Activated T-helper 1 cell treated with anti-CD3 and anti-CD28 coated beads, Interleukin-12 subunit alpha, Interleukin-12 subunit beta, Interleukin-2, Interleukin-4 antibody, amounts not matched to agents 30 ng/mL and 10 ng/mL and 1 ng/mL, durations not matched to agents 14 hours and 24 hours and 36 hours (primary cell): Measurements from ENCODE around the gene TSFM. TPM values are rescaled to one million over a fixed set of nuclear protein-coding genes. Genes with fewer than 3 reads are reported as not detected.

ENCODE experiments used
- DNase-seq: peaks from one replicate; pipeline ENCODE4 v3.0.0; 2021; ENCODE audit warnings: low spot score
- H3K27ac Mint-ChIP-seq: one replicate; pipeline ENCODE4 v1.8.0; 2021; ENCODE audit warnings: mild to moderate bottlenecking, mixed read lengths
- H3K27me3 Mint-ChIP-seq: one replicate; pipeline ENCODE4 v1.8.0; 2022; ENCODE audit warnings: mild to moderate bottlenecking, moderate library complexity, mixed read lengths; ENCODE audit not compliant: insufficient read depth
- H3K36me3 Mint-ChIP-seq: one replicate; pipeline ENCODE4 v1.8.0; 2021; ENCODE audit warnings: low read depth, mixed read lengths
- H3K4me1 Mint-ChIP-seq: one replicate; pipeline ENCODE4 v1.8.0; 2021; ENCODE audit warnings: low read depth, mixed read lengths
- H3K4me3 Mint-ChIP-seq: one replicate; pipeline ENCODE4 v1.8.0; 2021; ENCODE audit warnings: mild to moderate bottlenecking, moderate library complexity, mixed read lengths
- H3K9me3 Mint-ChIP-seq: one replicate; pipeline ENCODE4 v1.8.0; 2021; ENCODE audit warnings: mixed read lengths
- intact Hi-C: fragments of 100-400 bp; cut with micrococcal nuclease; formaldehyde crosslinking; loops from one replicate; pipeline ENCODE4 v1.15.1; 2024
- total RNA-seq: library from RNA; stranded (reverse); gene quantifications from 2 replicates; pipeline ENCODE4 v1.2.3, GENCODE V29; 2022

TSFM gene
- total RNA-seq, 1 donor from 2014 or later, result 63.5 TPM

DNA sequence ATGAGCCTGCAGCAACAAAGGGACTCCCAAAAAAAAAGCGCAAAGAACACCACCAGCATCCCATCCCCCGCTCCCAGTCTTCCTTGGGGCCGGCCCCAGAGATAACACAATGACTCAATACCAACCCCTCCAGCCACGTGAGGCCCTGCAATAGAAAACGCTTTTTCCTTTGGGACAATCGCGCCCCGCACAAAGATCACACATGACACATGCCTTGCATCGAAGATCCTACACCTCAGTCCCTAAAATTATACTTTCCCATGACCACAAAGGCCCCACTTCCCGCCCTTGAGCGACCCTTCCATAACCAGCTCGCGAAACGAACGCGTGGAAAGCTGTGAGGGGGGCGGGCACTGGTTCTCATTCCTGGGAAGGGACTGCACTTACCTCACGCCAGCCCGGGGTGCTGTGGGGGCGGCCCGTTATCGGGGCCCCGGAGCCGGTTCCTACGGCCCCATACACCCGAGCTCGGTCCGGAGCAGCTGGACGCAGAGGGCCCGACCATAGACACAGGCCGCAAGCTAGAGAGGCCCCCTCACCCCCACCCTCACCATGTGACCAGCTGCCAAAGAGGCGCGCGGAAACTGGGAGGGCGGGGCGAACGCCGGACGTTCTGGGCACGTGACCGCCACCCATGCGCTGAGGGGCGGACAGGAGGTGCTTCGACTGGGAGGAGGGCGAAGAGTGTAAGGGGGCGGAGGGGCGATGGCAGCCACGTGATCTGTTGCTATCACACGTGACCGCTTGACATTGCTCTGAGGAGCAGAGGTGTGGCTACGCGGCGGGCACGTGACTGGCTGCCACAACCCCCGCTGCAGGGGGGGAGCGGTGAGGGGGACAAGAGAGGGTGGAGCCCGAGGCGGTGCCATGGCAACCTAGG, 30.6 kb upstream of the TSFM start, which contains the start of gene CDK4:
CDK4 (minus strand) TSS at position 523 of the 880 bp plus-strand sequence. CDS start 593 bp downstream, outside the sequence.
- H3K27ac Mint-ChIP-seq, result peak within 1 kb of the TSS; percentile 95
- peaks cover 34% of the 10 kb centered on the region for H3K36me3 Mint-ChIP-seq
- intact Hi-C loops, result loop anchor here (1.0 to 10.0 kb wide), 11 partner anchors 8 to 1825 kb away; partner anchors contain the start of genes BAZ2A, CTDSP2, EEF1AKMT3 and MBD6
- no peaks in the 10 kb centered on the region for H3K9me3 Mint-ChIP-seq
- peak; percentile 98 for DNase-seq
- peaks cover 3% of the 10 kb centered on the region for H3K27me3 Mint-ChIP-seq
- H3K4me1 Mint-ChIP-seq, result peaks cover 67% of the 10 kb centered on the region
- H3K4me3 Mint-ChIP-seq, result peak within 1 kb of the TSS; percentile 94

DNA sequence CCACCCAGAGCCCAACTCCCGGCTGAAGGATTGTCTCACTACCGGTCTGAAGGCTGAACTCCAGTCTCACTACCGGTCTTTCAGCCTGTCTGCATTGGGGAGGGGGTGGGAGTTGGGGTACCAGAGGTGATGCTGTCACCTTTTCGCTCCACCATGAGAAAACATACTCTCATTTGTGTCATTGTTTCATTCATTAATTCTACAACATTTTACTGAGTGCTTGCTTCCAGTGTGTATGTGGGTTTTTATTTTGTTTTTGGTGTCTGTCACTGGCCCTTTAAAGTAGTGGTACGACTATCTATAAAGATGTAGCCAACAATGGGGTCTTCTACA, 30.0 kb upstream of the TSFM start:
- H3K36me3 Mint-ChIP-seq, result peaks cover 29% of the 10 kb centered on the region
- H3K27ac Mint-ChIP-seq, result peak overlapping the region; percentile 95
- no peaks in the 10 kb centered on the region for H3K9me3 Mint-ChIP-seq
- intact Hi-C loops, result loop anchor here (1.0 to 10.0 kb wide), 11 partner anchors 8 to 1825 kb away; partner anchors contain the start of genes BAZ2A, CTDSP2, EEF1AKMT3 and MBD6
- H3K4me1 Mint-ChIP-seq, result peaks cover 65% of the 10 kb centered on the region
- H3K27me3 Mint-ChIP-seq, result peaks cover 3% of the 10 kb centered on the region
- no peak for DNase-seq
- peak overlapping the region; percentile 94 for H3K4me3 Mint-ChIP-seq

DNA sequence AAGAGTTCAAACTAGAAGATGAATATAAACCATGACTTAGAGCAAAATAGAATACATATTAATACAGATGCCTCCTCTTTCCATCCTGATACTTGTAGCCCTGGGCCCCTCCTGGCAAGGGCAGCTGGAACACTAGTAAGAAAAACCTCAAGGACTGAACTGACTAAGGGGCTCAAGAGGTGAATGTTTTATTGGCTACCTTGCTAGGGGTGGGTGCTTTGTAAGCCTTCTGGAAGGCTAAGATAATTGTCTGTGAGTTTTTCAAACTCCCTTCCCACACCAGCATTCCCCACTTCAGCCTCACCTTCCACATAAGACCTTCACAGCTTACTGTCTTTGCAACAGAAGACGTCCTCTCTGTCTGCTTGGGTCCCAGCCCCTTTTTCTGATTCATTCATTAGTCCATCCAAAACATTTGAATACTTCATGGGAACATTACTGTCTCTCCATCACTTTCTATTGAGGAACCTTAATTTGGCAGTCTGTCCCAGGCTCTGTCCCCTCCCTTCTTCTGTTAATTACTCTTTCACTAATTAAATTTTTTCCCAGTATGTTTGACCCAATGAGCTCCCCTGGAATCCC, 28.7 kb upstream of the TSFM start:
- Mint-ChIP-seq H3K27ac (peak overlapping the region; percentile 86), H3K27me3 (peaks cover 3% of the 10 kb centered on the region), H3K4me3 (peak overlapping the region; percentile 94), H3K4me1 (peaks cover 64% of the 10 kb centered on the region), H3K36me3 (peaks cover 26% of the 10 kb centered on the region), H3K9me3 (no peaks in the 10 kb centered on the region)
- no peak for DNase-seq
- intact Hi-C loops, result loop anchor here (2.0 to 10.0 kb wide), 3 partner anchors 1119 to 1827 kb away; partner anchors contain the start of genes BAZ2A, PYM1 and ZC3H10

DNA sequence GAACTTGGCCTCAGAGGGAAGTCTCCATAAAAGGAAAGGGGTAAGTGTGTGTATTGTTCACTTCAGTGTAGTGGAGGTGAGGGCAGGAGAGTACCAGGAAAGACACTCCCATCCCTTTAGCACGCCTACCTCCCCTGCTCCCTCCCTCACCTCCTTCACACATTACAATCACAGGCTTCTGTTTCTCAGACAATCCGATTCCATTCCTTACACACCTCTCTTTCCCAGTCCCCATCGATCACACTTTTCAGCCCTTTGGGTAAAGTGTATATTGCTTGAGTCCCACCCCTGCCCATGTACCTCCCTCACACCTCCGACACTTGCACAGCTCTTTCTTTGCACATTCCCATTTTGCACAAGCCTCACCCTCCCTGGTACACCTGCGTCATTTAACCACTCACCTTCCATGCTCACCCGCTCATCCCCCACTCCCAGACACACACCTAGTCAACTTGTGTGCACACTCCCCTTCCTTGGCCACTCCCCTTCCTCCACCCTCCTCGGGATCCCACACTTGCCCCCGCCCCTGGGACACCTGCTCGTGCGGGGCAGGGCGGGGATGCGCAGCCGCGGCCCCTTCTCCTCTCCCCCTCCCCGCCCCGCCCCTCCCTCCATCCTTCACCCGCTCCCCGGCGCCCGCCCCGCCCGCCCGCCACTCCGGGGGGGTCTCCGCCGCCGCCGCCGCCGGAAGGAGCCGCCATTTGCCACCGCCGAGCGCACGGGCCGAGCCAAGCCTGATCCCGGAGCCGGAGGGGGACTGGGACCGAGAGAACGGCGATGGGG, 28.0 kb upstream of the TSFM start, which contains the start of gene MARCHF9:
MARCHF9 (plus strand) TSS at position 693 of the 783 bp plus-strand sequence. CDS start 426 bp downstream, outside the sequence.
- H3K36me3 Mint-ChIP-seq, result peaks cover 27% of the 10 kb centered on the region
- peak; percentile 84 for DNase-seq
- peaks cover 65% of the 10 kb centered on the region for H3K4me1 Mint-ChIP-seq
- peaks cover 3% of the 10 kb centered on the region for H3K27me3 Mint-ChIP-seq
- peak within 1 kb of the TSS; percentile 86 for H3K27ac Mint-ChIP-seq
- intact Hi-C loops, result loop anchor here (5.0 to 10.0 kb wide), 2 partner anchors 1120 to 1827 kb away; partner anchors contain the start of genes BAZ2A and PYM1
- no peaks in the 10 kb centered on the region for H3K9me3 Mint-ChIP-seq
- H3K4me3 Mint-ChIP-seq, result peak within 1 kb of the TSS; percentile 94

DNA sequence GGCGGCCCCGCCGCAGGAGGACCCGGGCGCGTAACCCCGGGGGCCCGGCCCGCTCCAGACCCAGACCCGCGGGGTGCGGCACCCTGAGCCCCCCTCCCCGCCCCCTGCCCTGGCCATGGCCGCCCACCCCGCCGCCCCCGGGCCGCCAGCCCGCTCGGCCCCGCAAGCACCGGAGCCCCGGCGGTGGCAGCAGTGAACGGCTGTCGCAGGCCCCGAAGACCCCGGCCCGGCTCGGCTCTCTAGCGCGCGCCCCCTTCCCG, 27.5 kb upstream of the TSFM start:
- H3K36me3 Mint-ChIP-seq, result peaks cover 31% of the 10 kb centered on the region
- H3K27me3 Mint-ChIP-seq, result peaks cover 3% of the 10 kb centered on the region
- H3K27ac Mint-ChIP-seq, result no peak overlapping the region
- H3K9me3 Mint-ChIP-seq, result no peaks in the 10 kb centered on the region
- no peak overlapping the region for H3K4me3 Mint-ChIP-seq
- H3K4me1 Mint-ChIP-seq, result peaks cover 67% of the 10 kb centered on the region
- intact Hi-C loops, result loop anchor here (10.0 kb wide), 1 partner anchor 1120 kb away; the partner anchor contains the start of gene BAZ2A
- DNase-seq, result no peak

DNA sequence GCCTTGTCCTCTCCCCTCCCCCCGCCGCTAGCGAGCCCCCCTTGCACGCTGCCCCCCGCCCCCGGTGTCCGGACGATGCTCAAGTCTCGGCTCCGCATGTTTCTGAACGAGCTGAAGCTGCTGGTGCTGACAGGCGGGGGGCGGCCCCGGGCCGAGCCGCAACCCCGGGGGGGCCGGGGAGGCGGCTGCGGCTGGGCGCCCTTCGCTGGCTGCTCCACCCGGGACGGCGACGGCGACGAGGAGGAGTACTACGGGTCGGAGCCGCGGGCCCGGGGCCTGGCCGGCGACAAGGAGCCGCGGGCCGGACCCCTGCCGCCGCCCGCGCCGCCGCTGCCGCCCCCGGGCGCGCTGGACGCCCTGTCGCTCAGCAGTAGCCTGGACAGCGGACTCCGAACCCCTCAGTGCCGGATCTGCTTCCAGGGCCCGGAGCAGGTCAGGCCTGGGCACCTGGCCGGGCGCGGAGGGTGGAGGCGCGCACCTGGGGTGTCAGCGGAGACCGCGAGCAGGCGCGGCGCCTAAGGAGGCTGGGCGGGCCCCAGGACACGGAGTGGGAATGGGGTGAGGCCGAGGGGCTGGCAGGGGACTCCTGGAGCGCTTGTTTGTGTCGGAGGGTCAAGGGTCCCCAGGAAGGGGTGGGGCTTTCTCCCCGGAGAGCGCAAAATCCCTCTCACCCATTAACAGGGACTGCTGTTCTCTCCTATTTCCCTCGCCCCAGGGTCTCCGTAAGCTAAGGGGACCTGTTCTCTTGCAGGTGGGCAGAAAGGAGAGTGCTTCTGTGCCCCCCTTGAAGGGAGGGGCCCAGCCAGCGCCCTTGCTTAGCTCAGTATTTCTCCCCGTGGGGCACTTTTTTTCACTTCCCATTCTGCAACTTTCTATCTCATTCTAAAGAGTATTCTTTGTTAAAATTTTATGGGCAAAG, 26.9 kb upstream of the TSFM start:
- Mint-ChIP-seq H3K9me3 (no peaks in the 10 kb centered on the region), H3K27ac (peak overlapping the region; percentile 1), H3K4me1 (peaks cover 61% of the 10 kb centered on the region), H3K27me3 (peaks cover 3% of the 10 kb centered on the region), H3K36me3 (peaks cover 25% of the 10 kb centered on the region), H3K4me3 (peak overlapping the region; percentile 89)
- intact Hi-C loops, result loop anchor here (1.0 to 10.0 kb wide), 3 partner anchors 10 to 1121 kb away; partner anchors contain the start of gene BAZ2A
- DNase-seq, result no peak

DNA sequence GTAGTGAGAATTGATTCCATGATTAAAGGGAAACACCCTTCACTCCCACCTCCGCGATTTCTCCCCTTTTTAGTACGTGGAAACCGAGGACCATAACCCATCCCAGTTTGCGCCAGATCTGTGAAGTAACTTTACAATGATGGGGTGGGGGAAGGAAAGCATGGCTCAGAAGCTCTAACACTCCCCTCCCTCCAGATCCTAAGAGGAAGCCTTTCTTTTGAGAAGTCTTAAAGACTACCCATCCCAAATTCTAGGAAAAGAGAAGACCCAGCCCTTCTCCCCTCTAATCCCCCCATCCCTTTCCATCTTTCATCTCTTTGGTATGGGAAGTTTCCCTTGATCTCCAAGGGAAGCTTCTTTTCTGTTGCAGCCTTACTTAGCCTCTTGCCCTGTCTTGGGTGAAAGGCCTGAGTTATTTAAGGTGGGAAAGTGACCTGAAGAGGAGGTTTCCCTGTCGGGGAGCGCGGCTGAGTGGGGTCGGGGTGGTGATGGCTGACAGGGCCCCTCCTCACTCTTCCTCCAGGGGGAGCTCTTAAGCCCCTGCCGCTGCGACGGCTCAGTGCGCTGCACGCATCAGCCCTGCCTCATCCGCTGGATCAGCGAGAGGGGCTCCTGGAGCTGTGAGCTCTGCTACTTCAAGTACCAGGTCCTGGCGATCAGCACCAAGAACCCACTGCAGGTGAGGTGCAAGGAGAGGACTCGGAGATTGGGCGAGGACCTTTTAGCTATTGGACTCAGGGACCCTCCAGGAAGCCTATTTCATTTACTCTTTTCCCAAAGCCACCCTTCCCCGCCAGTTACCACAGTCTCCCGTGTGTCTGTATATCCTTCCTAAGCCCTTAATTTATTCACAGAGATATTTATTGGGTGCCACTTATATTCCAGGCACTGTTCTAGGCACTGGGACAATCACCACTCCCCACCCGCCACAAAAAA, 25.9 kb upstream of the TSFM start:
- Mint-ChIP-seq H3K27ac (peak overlapping the region; percentile 70), H3K36me3 (peaks cover 16% of the 10 kb centered on the region), H3K4me3 (peak overlapping the region; percentile 89), H3K9me3 (no peaks in the 10 kb centered on the region), H3K4me1 (peaks cover 51% of the 10 kb centered on the region), H3K27me3 (peaks cover 3% of the 10 kb centered on the region)
- peak; percentile 61 for DNase-seq
- intact Hi-C loops, result loop anchor here (1.0 to 10.0 kb wide), 3 partner anchors 9 to 1122 kb away; partner anchors contain the start of gene BAZ2A

DNA sequence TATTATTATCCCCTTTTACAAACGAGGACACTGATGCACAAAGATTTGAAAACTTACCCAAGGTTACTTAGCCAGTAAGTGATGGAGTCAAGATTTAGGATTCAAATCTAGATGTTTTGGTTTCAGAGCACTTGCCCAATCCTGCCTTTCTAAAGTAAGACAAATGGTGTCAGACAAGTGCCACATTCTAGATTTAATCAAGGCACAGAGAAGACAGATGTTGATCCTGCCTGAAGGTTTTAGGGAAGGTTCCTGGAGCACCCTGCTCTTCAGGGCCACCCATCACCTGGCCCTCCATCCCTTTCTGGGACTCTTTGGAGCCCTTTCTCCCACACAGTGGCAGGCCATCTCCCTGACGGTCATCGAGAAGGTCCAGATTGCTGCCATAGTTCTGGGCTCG, 24.8 kb upstream of the TSFM start:
- Mint-ChIP-seq H3K9me3 (no peaks in the 10 kb centered on the region), H3K36me3 (peaks cover 14% of the 10 kb centered on the region), H3K27me3 (peaks cover 3% of the 10 kb centered on the region), H3K4me1 (peaks cover 40% of the 10 kb centered on the region), H3K27ac (no peak overlapping the region), H3K4me3 (no peak overlapping the region)
- DNase-seq, result no peak
- intact Hi-C loops, result loop anchor here (10.0 kb wide), 1 partner anchor 1123 kb away; the partner anchor contains the start of gene BAZ2A

DNA sequence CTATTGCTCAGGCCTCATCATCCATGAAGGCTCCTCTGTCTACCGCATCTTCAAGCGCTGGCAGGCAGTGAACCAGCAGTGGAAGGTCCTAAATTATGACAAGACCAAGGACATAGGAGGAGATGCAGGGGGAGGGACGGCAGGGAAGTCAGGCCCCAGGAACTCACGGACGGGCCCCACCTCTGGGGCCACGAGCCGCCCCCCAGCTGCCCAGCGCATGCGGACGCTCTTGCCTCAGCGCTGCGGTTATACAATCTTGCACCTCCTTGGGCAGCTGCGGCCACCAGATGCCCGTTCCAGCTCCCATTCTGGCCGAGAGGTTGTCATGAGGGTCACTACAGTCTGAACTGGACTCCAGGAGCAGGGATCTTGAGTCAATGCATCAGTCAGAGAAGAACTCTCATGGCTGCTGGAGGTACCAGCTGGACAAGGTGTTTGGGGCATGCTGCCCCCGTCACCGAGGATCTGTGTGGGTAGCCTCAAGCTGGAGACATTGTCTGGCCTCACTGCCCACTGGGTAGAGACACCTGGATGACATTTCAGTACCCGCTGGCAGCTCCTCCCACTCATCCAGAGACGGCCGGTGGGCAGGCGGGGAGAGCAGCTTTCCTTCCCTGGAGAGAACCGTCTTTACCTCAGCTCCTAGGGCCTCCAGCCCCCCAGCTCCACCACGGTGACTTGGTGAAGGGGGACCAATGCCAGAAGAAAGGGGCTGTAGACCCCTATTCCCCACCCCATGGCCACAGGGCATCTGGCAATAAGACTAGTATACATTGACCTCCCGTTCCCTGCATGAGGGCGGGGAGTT, 23.8 kb upstream of the TSFM start:
- DNase-seq, result no peak
- no peaks in the 10 kb centered on the region for H3K9me3 Mint-ChIP-seq
- no peak overlapping the region for H3K27ac Mint-ChIP-seq
- H3K4me3 Mint-ChIP-seq, result no peak overlapping the region
- intact Hi-C loops, result loop anchor here (10.0 kb wide), 1 partner anchor 1124 kb away; the partner anchor contains the start of gene BAZ2A
- H3K4me1 Mint-ChIP-seq, result peaks cover 39% of the 10 kb centered on the region
- peaks cover 3% of the 10 kb centered on the region for H3K27me3 Mint-ChIP-seq
- H3K36me3 Mint-ChIP-seq, result peaks cover 24% of the 10 kb centered on the region

DNA sequence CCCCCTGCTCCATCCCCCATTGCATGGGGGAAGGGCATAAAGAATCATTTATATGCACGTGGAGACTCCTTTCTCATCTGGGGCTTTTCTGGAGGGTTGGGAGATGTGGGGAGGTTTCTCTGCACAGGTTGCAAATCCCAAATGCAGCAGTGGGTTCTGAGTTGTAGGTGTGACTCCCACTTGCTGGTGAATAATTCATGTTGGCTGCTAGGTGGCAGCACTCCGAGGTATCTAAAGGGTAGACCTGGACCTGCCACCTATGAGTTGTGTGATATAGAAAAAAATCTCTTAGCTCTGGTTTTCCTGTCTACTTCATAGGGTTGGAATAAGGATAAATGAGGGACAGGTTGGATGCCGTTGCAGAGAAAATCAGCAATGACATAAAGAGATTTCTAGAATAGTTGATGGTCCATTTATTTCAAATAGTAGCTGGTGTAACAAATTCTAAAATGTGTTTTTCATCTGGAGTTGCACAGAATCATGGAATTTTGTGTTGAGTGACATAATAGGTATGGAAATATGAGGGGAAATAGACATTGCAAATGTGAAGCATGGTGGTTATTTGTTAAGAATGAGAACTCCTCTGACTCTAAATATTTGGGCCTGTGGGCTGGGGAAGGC, 23.1 kb upstream of the TSFM start:
- peaks cover 36% of the 10 kb centered on the region for H3K4me1 Mint-ChIP-seq
- no peak overlapping the region for H3K27ac Mint-ChIP-seq
- no peak for DNase-seq
- intact Hi-C loops, result loop anchor here (10.0 kb wide), 1 partner anchor 1125 kb away; the partner anchor contains the start of gene BAZ2A
- H3K36me3 Mint-ChIP-seq, result peaks cover 28% of the 10 kb centered on the region
- H3K27me3 Mint-ChIP-seq, result peaks cover 2% of the 10 kb centered on the region
- H3K4me3 Mint-ChIP-seq, result no peak overlapping the region
- no peaks in the 10 kb centered on the region for H3K9me3 Mint-ChIP-seq
